Urinary bladder (tissue), 4 donors: ENCODE measurements around the gene CHCHD3. TPM values are rescaled to one million over a fixed set of nuclear protein-coding genes. Genes with fewer than 3 reads are reported as not detected.

Experiments
- DNase-seq: peaks from one replicate; pipeline ENCODE4 v3.0.0-alpha.2; 2015; ENCODE audit errors: extremely low spot score
- H3K27ac ChIP-seq: one replicate; pipeline ENCODE4 v1.5.1; 2013; ENCODE audit warnings: low read depth, mild to moderate bottlenecking, moderate library complexity
- H3K36me3 ChIP-seq: one replicate; pipeline ENCODE4 v1.6.1; 2013; ENCODE audit warnings: mild to moderate bottlenecking, moderate library complexity; ENCODE audit not compliant: insufficient read depth
- H3K4me1 ChIP-seq: one replicate; pipeline ENCODE4 v1.6.1; 2013; ENCODE audit warnings: mild to moderate bottlenecking, moderate library complexity; ENCODE audit not compliant: insufficient read depth
- H3K4me3 ChIP-seq: one replicate; pipeline ENCODE4 v1.5.1; 2013; ENCODE audit warnings: low read depth, low read length
- WGBS: extraction: QIAGEN DNeasy Blood & Tissue Kit; methylation state at CpG from one replicate; pipeline ENCODE4 v1.1.7; 2013; 5-methylcytosine and 5-hydroxymethylcytosine counted together
- polyA plus RNA-seq: library from polyadenylated mRNA; stranded (reverse); fragments of 200-250 nt; gene quantifications from one replicate; pipeline ENCODE4 v1.2.3, GENCODE V29; 2013
- total RNA-seq: library from RNA; depleted of rRNA; stranded (reverse); fragments of >200 nt; gene quantifications from one replicate; pipeline ENCODE4 v1.2.3, GENCODE V29; 2014
- donor health status: healthy with polysubstance abuse.
- donor health status: healthy.

CHCHD3 gene
- total and polyA plus RNA-seq, 2 donors: 56.5 to 60.7 TPM

DNA sequence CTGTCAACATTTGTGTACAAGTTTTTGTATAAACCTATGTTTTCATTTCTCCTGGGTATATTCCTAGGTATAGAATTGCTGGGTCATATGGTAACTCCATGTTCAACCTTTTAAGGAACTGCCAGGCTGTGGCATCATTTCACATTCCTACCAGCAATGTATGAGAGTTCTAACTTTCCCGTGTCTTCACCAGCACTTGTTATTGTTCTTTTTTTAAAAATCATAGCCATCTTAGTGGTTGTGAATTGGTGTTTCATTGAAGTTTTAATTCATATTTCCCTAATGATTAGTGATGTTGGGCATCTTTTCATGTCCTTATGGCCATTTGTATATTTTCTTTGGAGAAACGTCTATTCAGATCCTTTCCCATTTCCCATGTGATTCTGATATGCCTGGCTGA is 312.6 kb downstream of the CHCHD3 start:
- Histone ChIP-seq H3K4me3 (no peak overlapping the region), H3K4me1 (no peaks in the 10 kb centered on the region), H3K36me3 (no peaks in the 10 kb centered on the region), H3K27ac (no peak overlapping the region)
- DNase-seq: no peak
- WGBS: 95% methylated on average over 2 of the region's 2 CpGs

DNA sequence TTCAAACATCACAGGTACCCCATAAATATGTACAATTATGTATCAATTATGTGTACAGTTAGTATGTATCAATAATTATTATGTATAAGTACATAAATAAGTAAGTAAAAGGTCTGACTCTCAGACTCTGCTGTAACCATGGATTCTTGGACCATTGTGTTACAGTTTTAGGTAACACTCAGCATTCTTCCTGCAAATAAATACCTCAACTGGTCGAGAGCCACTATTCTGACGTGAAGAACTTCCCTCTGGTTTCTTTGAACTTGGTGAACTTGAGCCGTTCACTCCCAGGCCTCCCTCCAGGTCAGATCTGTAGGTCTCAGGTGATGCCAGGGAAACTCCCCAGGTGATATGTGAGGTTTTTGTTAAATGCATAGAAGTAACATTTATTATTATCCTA is 313.8 kb downstream of the CHCHD3 start:
- WGBS: 87% methylated on average over 3 of the region's 3 CpGs

DNA sequence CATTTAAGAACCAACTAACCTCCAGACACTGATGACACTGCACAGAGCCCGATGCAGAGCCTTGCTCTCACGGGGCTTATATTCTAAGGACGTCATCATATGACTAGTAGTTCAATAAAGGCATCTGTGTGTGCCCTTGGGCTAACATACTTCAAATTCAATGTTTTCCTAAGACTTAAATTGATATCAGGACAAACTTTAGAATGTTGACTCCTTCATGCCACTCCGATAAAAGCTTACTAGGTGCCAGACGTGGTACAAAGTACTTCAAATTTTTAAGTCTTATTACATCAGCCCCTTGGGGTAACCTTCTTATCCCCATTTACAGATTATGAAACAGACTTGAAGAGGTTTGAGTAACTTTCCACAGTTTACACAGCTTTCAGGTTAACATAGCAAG is 314.5 kb downstream of the CHCHD3 start:
- Histone ChIP-seq H3K4me3 (no peak overlapping the region), H3K27ac (no peak overlapping the region), H3K4me1 (no peaks in the 10 kb centered on the region), H3K36me3 (no peaks in the 10 kb centered on the region)
- no peak for DNase-seq
- WGBS: 76% methylated on average over 5 of the region's 5 CpGs

More for the DNA sequence above, 313.8 kb downstream of the CHCHD3 start:
- H3K4me1 ChIP-seq: no peaks in the 10 kb centered on the region
- H3K36me3 ChIP-seq: no peaks in the 10 kb centered on the region
- no peak for DNase-seq
- no peak overlapping the region for H3K27ac ChIP-seq
- H3K4me3 ChIP-seq: no peak overlapping the region

DNA sequence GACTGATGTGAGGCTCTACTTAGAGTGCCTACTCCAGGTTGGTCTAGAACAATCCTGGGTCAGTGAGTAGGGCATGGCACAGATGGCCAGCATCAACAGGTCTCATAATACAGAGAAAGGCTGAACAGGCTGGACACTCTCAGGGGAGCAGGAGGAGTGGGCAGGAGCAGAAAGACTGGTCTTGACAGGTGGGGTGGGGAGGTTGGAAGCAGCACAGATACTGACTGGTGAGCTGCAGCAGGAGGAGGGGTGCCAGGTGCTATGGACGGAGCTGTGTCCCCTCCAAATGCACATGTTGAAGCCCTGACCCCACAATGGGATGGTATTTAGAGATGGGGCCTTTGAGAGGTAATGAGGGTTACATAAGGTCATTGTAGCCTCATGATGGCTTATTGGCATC is 315.2 kb downstream of the CHCHD3 start:
- WGBS: 77% methylated on average over 1 of the region's 1 CpG
- Histone ChIP-seq H3K36me3 (no peaks in the 10 kb centered on the region), H3K4me1 (no peaks in the 10 kb centered on the region), H3K4me3 (no peak overlapping the region), H3K27ac (no peak overlapping the region)
- no peak for DNase-seq

DNA sequence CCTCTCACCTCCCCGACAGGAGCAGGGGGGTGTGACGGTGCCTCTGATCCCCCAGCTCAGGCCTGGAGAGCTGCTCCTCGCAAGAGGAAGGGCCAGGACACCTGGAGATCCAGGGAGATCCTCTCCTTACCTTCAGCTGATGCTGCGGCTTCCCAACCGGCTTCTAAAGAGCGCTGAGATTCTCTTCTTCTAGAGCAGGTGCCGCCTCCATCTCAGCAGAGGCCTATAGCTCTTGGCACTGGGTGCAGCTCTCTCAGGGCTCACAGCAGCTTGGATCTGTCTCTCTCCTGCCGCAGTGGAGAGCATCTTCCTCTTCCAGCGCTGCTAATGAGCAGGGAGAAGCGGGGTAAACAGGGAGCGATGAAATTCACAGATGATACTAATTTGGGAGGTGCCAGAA is 316.0 kb downstream of the CHCHD3 start:
- H3K36me3 ChIP-seq: no peaks in the 10 kb centered on the region
- WGBS: 84% methylated on average over 11 of the region's 11 CpGs
- no peak overlapping the region for H3K4me3 ChIP-seq
- DNase-seq: no peak
- H3K27ac ChIP-seq: no peak overlapping the region
- H3K4me1 ChIP-seq: no peaks in the 10 kb centered on the region

DNA sequence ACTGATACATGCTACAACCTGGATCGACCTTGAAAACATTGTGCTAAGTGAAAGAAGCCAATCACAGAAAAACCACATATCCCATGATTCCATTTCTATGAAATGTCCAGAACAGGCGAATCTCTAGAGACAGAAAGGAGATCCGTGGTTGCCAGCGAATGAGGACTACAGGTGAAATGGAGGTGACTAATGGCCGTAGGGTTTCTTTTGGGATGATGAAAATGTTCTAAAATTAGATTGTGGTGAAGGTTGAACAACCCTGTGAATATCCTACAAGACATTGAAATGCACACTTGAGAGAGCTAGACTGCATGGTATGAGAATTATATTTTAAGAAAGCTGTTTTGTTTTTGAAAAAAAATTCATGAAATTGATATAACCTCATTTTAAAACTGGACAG is 317.1 kb downstream of the CHCHD3 start:
- H3K27ac ChIP-seq: no peak overlapping the region
- no peak for DNase-seq
- WGBS: 93% methylated on average over 5 of the region's 5 CpGs
- H3K4me1 ChIP-seq: no peaks in the 10 kb centered on the region
- H3K36me3 ChIP-seq: no peaks in the 10 kb centered on the region
- no peak overlapping the region for H3K4me3 ChIP-seq

DNA sequence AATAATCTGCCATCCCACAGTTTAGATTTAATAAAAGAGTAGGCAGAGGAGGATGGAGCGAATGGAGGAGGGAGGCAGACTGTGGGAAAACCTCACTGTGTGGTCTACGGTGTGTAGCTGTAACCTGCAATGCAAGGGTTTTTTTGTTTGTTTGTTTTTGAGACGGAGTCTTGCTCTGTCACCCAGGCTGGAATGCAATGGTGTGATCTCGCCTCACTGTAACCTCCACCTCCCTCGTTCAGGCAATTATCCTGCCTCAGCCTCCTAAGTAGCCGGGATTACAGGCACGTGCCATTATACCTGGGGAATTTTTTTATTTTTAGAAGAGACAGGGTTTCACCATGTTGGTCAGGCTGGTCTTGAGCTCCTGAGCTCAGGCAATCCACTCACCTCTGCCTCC is 321.0 kb downstream of the CHCHD3 start:
- no peak for DNase-seq
- Histone ChIP-seq H3K4me3 (no peak overlapping the region), H3K4me1 (no peaks in the 10 kb centered on the region), H3K36me3 (no peaks in the 10 kb centered on the region), H3K27ac (no peak overlapping the region)
- WGBS: 73% methylated on average over 7 of the region's 7 CpGs

DNA sequence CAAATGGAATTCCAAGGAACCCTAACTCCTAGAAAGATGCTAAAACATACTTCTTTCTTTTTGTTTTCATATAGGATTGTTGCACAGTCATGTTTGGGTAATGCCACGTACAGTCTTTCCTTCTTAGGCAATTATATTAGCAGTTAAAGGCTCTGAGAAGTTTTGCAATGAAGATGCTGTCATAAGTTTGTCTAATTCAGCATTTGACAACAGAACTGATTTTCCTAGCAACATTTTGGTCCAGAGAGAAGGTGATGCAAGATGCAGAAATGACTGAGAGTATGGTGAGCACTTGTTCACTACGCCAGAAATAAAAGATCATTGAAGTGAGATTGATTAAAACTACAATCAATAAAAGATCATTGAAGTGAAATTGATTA is 321.7 kb downstream of the CHCHD3 start:
- Histone ChIP-seq H3K36me3 (no peaks in the 10 kb centered on the region), H3K4me3 (no peak overlapping the region), H3K27ac (no peak overlapping the region), H3K4me1 (no peaks in the 10 kb centered on the region)
- DNase-seq: no peak
- WGBS: 91% methylated on average over 2 of the region's 2 CpGs

DNA sequence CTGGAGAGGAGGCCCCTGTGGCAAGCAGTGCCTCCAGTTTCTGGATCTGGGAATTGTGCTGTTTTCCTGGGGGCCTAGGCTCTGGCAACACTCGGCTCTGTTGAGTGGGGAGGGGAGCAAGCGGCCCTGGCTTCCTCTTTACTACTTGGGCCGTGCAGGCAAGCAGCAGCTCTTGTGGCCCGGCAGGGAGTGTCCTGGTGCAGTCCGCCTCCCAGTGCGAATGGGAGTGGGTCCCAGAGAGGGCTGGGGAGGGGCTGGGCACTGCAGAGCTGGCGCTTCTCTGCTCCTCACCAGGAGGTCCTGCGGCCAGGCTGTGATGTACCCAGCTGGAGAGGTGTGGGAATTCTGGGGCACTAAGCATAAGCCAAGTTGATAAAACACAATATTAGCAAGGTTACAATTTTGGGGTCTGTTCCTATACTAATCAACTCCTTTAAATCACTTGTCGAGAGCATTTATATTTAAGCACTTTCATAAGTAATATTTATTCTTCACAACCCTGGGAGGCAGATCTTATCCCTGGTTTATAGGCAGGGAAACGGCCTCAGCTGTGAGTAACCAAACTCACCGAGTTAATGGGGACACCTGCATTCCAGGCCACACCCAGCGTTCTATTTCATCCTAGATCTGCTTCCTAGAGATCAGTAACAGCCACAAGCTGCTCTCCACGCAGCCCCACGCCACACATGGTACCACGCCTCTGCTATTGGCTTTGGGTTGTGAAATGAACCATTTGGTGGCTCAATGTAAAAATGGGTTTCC is 322.2 kb downstream of the CHCHD3 start:
- no peak overlapping the region for H3K4me3 ChIP-seq
- H3K4me1 ChIP-seq: no peaks in the 10 kb centered on the region
- DNase-seq: no peak
- H3K27ac ChIP-seq: no peak overlapping the region
- 81% methylated on average over 15 of the region's 15 CpGs for WGBS
- H3K36me3 ChIP-seq: no peaks in the 10 kb centered on the region

DNA sequence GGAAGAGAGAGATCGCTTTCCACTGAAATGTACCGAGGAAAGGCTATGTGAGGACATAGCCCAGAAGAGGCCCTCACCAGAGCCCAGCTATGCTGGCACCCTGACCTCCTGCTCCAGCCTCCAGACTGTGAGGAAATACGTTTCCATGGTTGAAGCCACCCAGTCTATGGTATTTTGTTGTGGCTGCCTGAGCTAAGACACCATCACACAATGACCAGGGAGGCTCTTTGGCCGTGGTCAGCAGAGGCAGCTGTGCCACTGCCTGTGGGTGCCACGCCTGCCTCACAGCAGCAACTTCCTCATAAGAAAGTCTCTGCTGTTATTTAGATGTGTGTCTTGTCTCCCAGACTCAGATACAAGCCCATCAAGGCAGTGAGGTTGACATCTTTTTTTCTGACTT is 322.9 kb downstream of the CHCHD3 start:
- no peak for DNase-seq
- Histone ChIP-seq H3K27ac (no peak overlapping the region), H3K36me3 (no peaks in the 10 kb centered on the region), H3K4me1 (no peaks in the 10 kb centered on the region), H3K4me3 (no peak overlapping the region)
- WGBS: 88% methylated on average over 5 of the region's 5 CpGs

DNA sequence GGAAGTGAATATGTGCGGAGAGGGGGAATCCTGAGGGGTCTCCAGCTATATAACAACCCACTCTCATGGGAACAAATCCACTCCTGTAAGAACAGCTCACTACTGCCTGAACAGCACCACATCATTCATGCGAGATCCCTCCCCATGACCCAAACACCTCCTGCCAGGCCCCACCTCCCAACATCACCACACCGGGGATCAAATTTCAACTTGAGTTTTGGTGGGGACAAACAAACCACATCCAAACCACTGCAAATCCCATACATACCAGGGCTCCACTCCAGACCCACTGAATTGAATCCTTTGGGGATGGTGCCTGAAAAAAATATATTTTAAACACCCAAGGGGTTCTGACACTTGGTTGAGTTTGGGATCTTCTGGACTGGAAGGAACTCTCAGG is 324.1 kb downstream of the CHCHD3 start:
- no peaks in the 10 kb centered on the region for H3K36me3 ChIP-seq

DNA sequence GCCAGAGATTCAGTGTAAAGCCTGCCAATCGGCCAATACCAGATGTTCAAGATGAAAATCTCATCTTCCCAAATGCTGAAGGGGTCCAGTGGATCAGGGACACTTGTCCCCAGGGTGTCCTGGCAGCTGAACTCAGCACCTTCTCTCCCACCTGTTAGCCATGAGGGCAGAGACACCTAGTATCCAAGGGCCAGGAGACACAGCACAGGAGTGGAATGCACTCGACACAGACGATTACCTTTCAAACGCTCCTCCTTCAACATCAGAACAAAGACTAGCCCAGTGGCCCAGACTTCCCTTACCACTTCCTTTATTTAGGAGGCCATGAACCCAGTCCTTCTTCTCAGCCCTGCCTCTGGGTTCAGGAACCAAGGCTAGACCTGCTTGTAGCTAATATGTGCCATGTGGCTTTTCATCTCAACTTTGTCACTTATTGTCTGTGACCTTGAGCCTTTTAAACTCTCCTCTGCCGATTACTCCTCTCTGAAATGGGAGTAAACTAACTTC is 325.4 kb downstream of the CHCHD3 start:
- Histone ChIP-seq H3K4me1 (no peaks in the 10 kb centered on the region), H3K4me3 (no peak overlapping the region), H3K36me3 (no peaks in the 10 kb centered on the region), H3K27ac (no peak overlapping the region)
- DNase-seq: no peak
- WGBS: 78% methylated on average over 5 of the region's 5 CpGs

More for the DNA sequence above, 324.1 kb downstream of the CHCHD3 start:
- no peak for DNase-seq
- H3K4me1 ChIP-seq: no peaks in the 10 kb centered on the region
- no peak overlapping the region for H3K27ac ChIP-seq
- H3K4me3 ChIP-seq: no peak overlapping the region
- WGBS: 85% methylated on average over 3 of the region's 3 CpGs

DNA sequence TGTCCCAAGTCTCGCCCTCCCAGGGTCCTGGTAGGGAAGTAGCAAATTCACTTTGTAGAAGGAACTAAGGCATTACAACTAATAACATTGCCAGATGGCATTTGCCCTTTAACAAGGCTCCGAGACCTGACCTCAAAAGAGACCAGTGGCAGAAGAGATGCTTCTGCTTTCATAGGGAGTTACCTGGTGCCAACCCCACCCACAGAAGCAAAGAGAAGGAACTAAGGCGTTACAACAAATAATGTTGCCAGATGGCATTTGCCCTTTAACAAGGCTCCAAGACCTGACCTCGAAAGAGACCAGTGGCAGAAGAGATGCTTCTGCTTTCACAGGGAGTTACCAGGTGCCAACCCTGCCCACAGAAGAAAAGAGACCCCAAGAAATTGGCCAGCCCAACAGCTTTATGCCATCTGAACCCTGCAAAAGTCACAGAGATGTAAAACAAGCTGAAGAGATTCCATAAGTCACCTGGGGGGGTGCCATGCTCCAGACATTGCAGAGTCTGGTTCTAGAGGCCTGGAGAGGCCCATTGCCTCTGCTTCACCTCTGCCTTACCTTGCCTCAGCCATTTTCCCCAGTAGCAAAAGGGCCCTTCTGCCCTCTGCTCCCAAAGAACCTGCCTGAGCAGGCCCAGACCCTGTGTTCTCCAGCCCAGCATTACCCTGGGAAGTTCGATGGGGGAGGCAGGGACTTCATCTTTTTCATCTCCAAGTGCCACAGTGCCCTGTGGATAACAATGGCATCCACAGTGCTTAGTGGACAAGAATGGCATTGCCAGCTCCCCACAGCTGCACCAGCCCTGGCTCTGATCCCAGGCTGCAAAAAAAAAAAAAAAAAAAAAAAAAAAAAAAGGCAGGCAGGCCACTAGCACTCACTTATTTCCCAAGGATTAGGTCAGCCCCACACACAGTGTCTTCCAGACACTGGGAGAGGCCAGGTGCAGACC is 326.1 kb downstream of the CHCHD3 start:
- DNase-seq: no peak
- Histone ChIP-seq H3K27ac (no peak overlapping the region), H3K36me3 (no peaks in the 10 kb centered on the region), H3K4me3 (no peak overlapping the region), H3K4me1 (no peaks in the 10 kb centered on the region)
- 90% methylated on average over 5 of the region's 5 CpGs for WGBS

DNA sequence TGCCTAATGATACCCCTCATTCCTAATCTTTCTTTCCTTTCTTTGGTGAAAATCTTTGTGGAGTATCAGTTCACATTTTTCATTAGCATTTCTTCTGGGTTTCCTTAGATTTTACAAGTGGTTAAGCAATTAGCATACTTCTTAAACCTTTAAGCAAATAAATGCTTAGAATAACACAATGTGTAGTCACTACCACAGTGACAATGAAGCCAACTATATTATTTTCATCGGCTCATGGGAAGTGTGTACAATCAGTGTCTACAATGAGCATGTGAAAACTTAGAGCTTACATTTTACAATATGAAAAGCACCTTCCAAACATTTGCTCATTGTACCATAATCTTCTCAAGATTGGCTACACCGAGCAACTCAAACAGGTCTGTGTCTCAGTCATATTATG is 329.5 kb downstream of the CHCHD3 start:
- no peak for DNase-seq
- H3K4me1 ChIP-seq: no peaks in the 10 kb centered on the region
- 85% methylated on average over 2 of the region's 2 CpGs for WGBS
- H3K36me3 ChIP-seq: no peaks in the 10 kb centered on the region
- no peak overlapping the region for H3K27ac ChIP-seq
- no peak overlapping the region for H3K4me3 ChIP-seq
